Frontal cortex (tissue), 4 donors: Measurements from ENCODE around the gene MN1. TPM values are rescaled to one million over a fixed set of nuclear protein-coding genes. Genes with fewer than 3 reads are reported as not detected.

ENCODE experiments used
- DNase-seq, 2 donors: peaks; one replicate each; pipeline ENCODE4 v3.0.0; 2012; ENCODE audit warnings: low spot score in 2 of 2
- FAIRE-seq: peaks from 2 replicates; lab custom pipeline; 2012; peaks lifted over from hg19 to GRCh38; lab: Jason Lieb, UNC
- total RNA-seq: library from RNA; depleted of rRNA; stranded (reverse); fragments of >200 nt; gene quantifications from one replicate; pipeline ENCODE4 v1.2.3, GENCODE V29; 2014
- donor health status: control.
- donor health status: control.
- donor health status: control.

The MN1 gene
- total RNA-seq = 26.5 TPM

DNA sequence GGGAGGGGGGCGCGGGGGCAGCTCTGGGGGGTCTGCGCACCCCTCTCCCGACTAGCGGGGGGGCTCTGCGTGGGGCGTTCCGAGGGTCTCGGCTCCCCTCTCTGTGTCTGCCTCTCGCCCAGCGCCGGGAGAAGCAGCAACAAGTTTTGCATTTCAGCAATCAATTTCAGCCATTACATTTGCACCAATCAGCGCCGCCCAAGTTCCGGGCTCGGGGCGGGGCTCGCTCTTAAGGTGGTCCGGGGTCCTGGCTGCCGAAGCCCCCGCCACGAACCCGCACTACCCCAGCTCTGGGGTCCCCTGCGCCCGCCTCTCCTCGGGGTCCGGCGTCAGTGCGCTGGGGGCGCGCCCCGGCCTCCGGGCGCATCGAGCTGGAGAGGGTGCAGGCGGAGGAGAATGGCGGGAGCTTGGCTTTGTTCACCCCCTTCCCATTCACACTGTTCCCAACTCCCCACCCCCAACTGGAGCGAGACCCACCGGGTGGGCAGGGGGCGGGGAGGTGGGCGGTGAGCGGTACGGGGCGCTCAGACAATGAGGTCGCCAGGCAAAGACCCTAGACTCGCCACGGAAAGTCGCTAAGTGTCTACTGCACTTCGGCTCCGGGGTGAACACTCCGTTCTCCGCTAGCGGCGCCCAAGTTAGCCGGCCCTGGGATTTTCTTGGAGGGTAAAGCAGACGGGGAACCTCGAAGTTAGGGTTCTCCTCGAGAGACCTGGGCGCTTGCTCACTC is at the start of gene MN1:
Gene MN1, minus strand, starts transcription at position 141 of the 730 bp plus-strand sequence. CDS start 1,213 bp downstream, outside the sequence.
- no peak for FAIRE-seq
- DNase-seq = peak; percentile 78 to 88

DNA sequence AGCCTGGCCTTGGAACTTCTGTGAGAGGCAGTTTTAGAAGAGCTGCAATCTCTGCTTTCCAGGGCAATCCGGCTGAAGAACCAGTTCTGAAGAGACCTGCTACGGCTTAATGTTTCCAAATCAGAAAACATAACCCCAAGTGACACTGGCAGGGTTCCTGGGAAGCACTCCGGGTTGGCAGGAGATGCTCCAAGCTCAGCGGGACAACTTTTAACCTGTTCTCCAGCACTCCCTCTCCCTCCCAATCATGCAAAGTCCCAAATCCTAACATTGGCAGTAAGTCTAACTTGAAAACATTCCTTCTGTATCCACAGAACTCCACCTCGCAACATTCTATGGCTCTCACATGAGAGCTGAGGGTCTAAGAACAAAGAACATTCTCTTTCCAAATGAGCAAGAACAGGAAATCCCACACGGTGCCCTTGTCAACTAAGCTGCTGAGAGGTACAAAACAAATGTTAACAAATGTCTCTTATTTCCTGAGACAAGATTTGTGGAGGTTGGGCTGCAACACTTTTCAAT is 48.5 kb upstream of the MN1 start:
- no peak for FAIRE-seq
- DNase-seq = no peak

DNA sequence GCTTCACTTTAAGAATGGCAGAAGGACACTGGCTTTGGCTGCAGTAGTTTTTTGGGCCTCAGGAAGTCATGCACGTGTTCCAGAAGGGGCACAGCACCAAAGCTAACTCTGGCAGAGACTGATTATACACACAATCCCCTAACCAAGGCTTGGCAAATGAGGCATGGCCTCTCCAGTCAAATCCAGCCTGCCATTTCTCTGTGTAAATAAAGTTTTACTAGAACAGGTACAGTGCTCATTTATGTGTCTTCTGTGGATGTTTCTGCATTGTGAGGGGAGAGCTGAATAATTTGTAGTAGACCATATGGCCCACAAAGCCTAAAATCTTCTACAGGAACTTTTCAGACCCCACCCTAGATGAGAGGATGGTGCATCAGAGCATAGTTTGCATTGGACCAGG is 46.4 kb upstream of the MN1 start:
- no peak for FAIRE-seq
- DNase-seq = no peak

DNA sequence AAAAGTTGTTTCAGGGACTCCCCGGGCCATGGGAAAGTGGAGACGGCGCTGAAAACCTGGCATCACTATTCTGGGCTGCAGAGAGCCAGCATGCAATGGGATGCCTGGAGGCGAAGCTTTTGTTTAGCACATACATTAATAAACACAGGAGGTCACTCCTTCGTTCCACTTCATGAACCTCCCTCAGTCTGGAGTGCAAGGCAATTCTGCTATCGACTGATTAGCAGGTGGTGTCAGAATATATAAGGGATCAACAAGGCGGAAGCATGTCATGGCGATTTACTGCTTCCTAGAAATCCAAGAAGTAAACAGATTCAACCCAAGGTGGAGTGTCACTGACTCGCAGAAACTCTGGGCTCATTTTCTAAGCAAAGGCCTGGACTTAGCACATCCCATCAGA is 45.4 kb upstream of the MN1 start:
- FAIRE-seq (no peak), DNase-seq (no peak)

DNA sequence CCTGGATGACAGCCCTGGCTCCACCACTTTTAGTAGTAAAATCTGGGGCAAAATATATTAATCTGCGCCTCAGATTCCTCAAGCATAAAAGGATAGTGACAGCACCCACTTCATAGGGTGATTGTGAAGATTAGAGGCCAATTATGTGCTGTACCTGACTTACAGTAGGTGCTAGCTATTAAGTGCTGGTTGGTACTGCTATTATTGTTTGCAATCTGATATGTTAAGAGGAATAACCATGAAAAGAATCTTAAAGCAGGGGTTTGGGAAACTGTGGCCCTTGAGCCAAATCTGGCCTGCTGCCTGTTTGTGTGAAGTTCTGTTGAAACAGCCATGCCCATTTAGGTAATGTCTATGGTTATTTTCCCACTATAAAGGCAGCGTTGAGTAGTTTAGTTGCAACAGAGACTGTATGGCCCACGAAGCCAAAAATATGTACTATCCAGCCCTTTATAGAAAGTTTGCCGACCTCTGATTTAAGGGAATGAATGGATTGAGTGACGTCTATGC is 44.7 kb upstream of the MN1 start:
- DNase-seq (no peak), FAIRE-seq (no peak)

DNA sequence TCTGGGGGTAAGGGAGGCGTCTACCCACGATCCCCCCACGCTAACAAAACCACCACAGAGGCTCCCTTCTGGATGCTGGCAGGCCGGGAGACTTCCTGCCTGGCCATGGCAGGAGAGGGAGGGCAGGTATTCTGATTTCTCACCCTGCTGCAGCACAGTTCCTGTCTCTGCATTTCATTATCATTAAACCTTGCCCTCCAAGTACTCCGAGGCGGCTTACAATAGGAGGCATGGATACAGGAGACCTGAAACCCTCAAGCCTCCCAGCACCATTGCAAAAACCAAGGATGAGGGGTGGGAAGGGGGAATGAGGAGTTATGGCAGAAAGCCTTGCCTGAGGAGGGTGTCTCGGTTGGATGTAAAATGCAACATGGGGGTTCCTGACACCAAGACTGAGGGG is 44.1 kb upstream of the MN1 start:
- no peak for DNase-seq
- FAIRE-seq = no peak

DNA sequence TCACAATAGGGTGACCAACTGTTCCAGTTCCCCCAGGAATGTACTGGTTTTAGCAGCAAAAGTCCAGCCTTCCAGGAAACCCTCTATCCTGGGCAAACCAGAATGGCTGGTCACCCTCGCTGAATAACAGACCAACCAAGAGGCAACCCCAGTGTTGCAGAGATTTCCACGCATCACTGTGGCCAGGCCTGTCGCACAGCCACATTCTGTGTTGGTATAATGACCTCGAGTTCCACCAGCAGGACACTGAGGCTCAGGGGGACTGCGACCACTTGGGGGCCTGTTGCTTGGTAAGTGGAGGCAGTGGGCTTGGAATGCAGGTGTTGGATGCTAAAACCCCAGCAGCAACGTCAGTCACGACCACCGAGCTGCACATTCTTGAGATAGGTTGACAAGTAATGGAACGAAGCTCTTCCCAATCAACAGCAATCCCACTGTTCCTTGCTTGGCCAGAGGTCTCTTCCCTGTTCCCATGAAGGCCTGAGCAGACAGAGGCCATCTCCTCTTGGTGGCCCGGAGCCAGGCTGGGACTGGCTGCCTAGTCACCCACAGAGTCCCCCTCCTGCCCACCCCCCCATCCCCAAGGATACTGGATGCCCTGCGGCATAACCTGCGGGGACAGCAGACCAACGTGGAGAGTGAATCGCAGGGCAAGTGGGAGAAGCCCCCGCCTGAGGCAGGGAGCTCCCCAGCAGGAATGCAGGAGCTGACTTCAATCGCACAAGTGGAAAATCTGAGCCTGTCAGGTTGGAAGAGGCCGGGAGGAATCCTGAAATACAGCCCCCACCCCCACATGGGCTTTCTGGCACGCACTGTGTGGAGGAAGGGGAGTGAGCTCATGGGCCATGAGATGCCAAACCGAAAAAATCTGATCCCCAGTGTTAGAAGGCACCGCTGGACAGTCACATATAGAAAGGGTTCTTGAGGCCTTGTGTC is 43.4 kb upstream of the MN1 start:
- FAIRE-seq = no peak
- DNase-seq = no peak

DNA sequence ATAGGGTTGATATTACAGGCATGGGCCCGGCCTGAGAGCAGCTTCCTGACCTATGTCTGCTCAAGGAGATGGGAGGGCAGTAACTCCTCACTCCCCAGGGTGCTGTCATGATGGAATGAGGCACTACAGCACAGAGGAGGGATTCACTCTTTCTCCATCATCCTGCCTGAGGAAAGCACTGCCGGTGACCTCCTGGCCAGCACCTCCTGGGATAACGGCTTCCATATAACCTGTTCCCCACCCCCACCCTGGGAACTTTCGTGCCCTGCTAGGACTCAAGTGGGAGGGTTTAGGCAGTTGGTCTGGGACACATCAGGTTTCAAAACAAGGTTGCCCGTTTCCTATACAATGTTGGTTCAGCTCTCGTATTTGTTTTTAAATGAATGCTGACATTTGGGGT is 42.7 kb upstream of the MN1 start:
- no peak for FAIRE-seq

DNA sequence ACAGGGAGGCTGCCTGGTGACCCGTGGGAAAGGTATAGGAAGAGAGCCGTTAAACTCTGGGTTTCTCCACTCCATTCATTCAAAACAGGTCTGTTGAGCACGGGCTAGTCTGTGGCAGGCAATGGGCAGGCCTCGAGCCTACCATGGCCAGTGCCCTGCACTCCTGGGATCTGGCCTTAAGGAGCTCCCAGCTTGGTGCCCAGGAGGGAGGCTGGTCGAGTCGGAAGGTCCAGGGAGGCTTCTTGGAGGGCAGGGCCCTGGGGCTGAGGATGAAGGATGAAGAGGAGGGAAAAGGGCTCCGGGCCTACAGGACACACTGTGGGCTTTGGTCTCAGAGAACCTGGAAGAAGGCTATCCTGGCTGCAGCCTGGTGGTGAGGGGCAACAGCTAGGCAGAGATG is 41.9 kb upstream of the MN1 start:
- DNase-seq (no peak), FAIRE-seq (no peak)

More for the DNA sequence above, 42.7 kb upstream of the MN1 start:
- DNase-seq = no peak

DNA sequence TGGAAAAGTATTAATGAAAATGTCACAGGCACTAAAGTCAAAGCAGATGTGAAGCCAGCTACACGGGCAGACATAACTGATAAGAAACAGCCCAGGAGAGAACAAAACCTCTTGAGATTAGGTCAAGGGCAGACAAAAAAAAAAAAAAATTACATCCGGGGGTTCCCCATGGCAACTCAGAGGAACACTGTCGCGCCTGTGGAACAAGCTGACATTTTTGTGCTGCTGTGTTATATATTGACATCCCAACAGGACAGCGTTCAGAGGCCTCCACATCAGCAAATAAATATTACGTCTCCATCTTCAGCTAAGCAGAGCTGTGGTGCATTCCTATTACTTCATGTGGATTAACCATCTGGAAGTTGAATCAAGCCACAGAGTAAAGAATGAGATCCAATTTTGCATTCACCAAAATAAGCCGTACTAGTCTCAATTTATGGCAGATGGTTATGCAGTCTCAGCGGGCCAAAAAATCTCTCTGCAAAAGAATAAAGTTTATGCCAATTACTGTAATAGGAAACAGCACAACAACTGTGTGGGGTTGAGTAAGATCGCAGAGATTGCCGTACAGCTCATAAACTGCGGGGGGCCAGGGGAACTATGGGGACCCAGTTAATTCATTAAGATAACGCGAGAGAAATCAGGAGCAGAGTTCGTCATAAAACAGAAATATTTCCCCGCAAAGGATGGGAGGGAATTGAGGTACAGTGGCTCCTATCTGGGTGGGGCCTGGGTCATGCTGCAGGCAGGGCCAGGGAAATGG is 41.3 kb upstream of the MN1 start:
- DNase-seq (no peak), FAIRE-seq (no peak)

DNA sequence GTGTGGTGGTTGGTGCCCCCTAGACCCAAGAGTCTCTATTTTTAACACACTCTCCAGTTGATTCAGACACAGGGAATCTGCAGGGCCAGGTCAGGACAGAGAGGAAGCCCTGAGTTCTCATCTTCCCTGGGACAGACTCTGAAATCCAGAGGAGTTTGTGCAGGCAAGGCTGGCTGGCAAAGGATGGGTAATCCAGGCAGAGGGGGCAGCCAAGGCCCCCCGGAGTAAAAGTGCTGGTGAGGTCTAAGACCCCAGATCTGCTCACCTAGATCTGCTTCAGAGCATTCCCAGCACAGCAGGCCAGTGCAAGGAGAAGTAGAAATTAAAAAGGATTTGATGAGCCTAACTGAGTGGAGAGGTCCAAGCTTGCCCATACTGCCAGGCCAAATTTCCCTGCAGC is 40.6 kb upstream of the MN1 start:
- DNase-seq (no peak), FAIRE-seq (no peak)

DNA sequence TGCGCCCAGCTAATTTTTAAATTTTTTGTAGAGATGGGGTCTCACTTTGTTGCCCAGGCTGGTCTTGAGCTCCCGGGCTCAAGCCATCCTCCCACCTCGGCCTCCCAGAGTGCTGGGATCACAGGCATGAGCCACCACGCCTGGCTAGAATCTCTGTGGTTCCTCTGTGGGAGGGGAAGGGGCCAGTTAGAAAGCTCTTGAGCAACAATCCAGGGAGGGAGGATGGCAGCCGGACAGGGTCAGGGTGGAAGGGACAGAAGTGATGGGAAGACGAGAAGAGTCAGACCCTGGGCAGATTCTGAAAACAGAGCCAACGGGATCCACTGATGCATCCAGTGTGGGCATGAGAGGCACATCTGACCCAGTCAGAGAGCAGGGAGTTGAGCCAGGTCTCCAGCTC is 38.9 kb upstream of the MN1 start:
- FAIRE-seq (no peak), DNase-seq (no peak)

DNA sequence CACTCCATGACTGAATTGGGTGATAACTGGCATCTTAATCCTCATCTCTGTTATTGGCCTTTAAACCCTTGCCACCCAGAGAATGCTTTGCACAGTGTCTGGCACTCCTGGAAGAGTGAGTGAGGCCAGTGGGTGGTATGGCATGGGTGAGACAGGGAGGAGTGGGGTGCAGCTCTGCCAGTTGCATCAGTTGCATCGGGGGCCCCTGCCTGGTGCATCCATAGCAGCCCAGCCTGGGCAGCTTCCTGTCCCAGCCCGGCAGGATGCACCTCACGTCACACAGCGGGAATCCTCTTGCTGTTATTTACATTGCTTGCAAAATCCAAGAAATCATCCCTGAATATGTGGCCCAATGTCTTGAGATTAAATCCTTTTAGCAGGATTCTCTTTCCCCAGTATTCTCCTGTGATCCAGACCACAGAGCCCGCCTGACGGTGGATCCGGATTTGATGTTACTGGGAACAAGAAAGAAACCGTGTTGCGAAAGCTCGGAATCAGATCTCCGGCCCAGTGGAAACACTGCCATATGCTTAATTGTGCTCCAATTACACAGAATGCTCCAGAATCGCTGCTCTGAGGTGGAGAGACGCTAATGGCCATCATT is 37.6 kb upstream of the MN1 start:
- FAIRE-seq (no peak), DNase-seq (no peak)

DNA sequence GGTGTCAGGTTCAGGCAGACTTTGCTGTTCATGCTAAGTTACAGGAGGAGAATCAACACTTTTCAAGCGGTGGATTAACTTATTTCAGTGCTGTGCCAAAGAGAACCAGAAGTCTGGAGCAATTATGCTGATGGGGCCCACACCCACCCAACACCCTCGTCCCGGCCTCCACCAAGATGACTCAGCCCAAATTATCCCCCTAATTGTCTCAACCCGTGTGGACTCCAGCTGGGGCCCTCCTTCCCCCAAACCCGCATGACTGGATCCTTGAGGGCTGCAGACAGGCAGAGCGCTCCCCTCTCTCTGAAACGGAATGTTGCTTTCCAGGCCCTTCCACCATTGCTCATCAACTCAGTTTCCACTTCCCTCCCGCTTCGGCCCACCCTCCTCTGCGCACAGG is 34.6 kb upstream of the MN1 start:
- DNase-seq (no peak), FAIRE-seq (no peak)

DNA sequence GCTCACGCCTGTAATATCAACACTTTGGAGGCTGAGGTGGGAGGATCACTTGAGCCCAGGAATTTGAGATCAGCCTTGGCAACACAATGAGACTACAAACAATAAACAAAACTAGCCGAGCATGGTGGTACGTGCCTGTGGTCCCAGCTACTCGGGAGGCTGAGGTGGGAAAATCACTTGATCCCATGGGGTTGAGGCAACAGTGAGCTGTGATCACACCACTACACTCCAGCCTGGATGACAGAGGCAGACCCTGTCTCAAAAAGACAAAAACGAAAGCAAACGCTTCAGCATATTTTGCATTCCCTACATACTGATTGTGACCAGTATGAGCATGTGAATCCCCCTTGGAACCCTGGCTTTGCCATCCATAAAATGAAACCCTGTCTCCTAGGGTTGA is 33.9 kb upstream of the MN1 start:
- DNase-seq = no peak

DNA sequence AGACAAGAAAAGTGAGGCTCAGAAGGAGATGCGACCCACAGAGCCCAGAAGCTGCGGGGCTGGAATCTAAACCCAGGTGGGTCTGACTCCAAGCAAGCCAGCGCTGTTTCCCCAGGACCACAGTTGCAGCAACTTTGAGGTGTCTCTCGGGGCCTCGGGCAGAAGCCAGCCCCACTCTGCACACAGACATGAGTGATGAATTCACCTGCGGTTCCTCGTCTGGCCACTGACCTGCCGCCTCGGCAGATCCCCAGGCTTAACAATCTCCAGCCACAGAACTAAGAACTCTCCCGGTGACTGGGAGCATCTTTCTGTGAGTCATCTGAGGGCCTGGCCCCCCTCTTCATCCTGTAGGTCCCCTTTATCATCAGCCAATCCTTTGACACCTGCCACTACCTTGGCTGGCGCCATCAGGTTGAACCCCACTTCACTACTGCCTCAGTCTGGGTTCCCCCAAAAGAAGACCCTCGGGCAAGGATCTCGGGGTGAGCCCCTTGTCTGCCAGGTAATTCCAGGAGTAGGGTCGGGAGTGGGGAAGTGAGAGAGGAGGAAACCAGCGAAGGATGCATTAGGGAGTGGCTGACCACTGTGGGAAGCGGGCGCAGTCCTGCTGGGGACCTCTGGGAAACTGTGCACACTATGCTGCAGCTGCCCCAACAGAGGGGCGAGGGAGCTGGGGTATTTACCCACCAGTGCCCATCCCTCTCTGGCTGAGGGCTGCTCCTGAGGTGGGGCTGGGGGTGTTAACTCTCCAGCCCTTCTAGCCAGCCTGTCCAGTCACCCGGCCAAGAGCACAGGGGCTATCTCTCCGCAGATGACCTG is 33.0 kb upstream of the MN1 start:
- DNase-seq (no peak), FAIRE-seq (no peak)

More for the DNA sequence above, 33.9 kb upstream of the MN1 start:
- FAIRE-seq = no peak

DNA sequence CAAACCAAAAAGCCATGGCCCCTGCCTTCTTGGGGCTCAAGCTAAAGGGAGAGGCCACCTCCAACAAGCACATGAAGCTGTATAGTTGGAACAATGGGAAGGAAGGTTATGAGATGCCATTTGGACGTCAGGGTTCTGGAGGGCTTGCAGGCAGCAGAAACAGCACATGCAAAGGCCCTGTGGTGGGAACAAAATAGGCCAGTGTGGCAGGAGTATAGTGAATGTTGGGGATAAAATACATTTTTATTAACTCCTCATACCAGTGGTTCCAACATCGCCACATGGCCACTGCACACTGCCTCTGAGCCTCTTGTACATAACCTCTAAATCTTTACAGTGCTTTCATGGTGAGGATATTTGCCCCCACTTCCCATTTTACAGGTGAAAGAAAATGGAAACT is 32.2 kb upstream of the MN1 start:
- FAIRE-seq (no peak), DNase-seq (no peak)

DNA sequence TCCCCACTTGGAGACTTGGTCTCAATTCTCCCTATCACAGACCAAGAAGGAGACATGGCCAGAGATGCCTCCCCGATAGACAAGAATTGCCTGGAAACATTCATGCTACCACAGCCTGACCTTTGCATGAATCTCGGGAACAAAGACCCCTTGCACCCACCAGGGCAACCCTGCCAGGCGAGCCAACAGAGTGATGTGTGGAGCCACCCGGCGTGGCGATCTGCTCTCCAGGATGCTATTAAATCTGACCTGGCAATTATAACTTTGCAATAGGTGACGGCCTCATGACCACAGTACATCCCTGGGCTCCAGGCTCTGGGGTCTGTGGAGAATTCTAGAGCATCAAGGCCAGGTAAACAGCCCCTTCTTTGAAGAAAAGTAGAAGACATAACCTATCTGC is 31.1 kb upstream of the MN1 start:
- no peak for FAIRE-seq

DNA sequence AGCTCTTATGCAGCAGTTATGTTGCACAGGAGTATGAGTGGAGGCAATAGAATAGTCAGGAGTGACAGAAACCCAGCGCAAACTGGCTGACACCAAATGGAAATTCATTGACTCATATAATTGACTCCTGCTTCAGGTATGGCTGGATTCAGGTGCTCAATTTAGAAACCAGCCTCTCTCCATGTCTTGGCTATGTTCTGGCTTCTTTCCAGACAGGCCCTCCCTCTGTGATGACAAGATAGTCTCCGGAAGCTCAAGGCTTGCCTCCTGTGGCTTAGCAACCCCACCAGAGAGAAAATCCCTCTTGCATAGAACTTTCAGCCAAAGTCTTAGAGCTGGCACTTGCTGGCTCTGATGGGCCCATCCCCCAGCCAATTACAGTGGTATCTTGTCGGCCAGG is 28.1 kb upstream of the MN1 start:
- DNase-seq (no peak), FAIRE-seq (no peak)

More for the DNA sequence above, 31.1 kb upstream of the MN1 start:
- DNase-seq = no peak
